Thymus (tissue), 11 donors: Measurements from ENCODE around the gene SNCAIP. TPM values are rescaled to one million over a fixed set of nuclear protein-coding genes. Genes with fewer than 3 reads are reported as not detected.
"Not testable (repeated sequence)": the region's sequence is repeated elsewhere in the genome, so short reads cannot be mapped to it uniquely, and the experiment has no call there.

Experiments used
- DNase-seq, 9 donors: peaks; one replicate each; pipeline ENCODE4 v3.0.0-alpha.2; 2013; ENCODE audit warnings: low spot score in 9 of 9, low read depth in 6 of 9, missing footprints in 1 of 9
- H3K27ac ChIP-seq, 2 donors: one replicate each; pipeline ENCODE4 v1.5.1; 2013; ENCODE audit warnings: control low read depth in 1 of 2, low read depth in 1 of 2, low read length in 1 of 2, mild to moderate bottlenecking in 1 of 2, moderate library complexity in 1 of 2
- H3K27me3 ChIP-seq, 2 donors: one replicate each; pipeline ENCODE4 v1.5.1; 2013; ENCODE audit warnings: low read length in 1 of 2; ENCODE audit not compliant: control insufficient read depth in 2 of 2, insufficient read depth in 1 of 2
- H3K36me3 ChIP-seq, 2 donors: one replicate each; pipeline ENCODE4 v1.5.1; 2013; ENCODE audit warnings: low read length in 1 of 2, mild to moderate bottlenecking in 1 of 2, moderate library complexity in 1 of 2; ENCODE audit not compliant: control insufficient read depth in 2 of 2, insufficient read depth in 2 of 2
- H3K4me1 ChIP-seq, 2 donors: one replicate each; pipeline ENCODE4 v1.5.1; 2013; ENCODE audit warnings: low read length in 2 of 2; ENCODE audit not compliant: control insufficient read depth in 2 of 2, insufficient read depth in 2 of 2
- H3K4me3 ChIP-seq, 2 donors: one replicate each; pipeline ENCODE4 v1.5.1; 2013; ENCODE audit warnings: low read length in 2 of 2, control low read depth in 1 of 2, mild to moderate bottlenecking in 1 of 2
- H3K9me3 ChIP-seq, 2 donors: one replicate each; pipeline ENCODE4 v1.5.1; 2013; ENCODE audit warnings: low read length in 1 of 2, mild to moderate bottlenecking in 1 of 2; ENCODE audit not compliant: control insufficient read depth in 2 of 2, insufficient read depth in 1 of 2
- WGBS: extraction: QIAGEN DNeasy Blood & Tissue Kit; methylation state at CpG from one replicate; pipeline ENCODE4 v1.1.7; 2013; 5-methylcytosine and 5-hydroxymethylcytosine counted together
- polyA plus RNA-seq: library from polyadenylated mRNA; stranded (reverse); fragments of 200-250 nt; gene quantifications from one replicate; pipeline ENCODE4 v1.2.3, GENCODE V29; 2013
- total RNA-seq: library from RNA; stranded (reverse); fragments of 120-200 nt; gene quantifications from one replicate; pipeline ENCODE4 v1.2.4, GENCODE V29; 2013
- donor health status: healthy.

SNCAIP gene
- total and polyA plus RNA-seq, 2 donors: 5.2 to 7.4 TPM

GRCh38 chr5:122350496-122350895 lies 38.5 kb downstream of the SNCAIP start:
- H3K4me3 ChIP-seq: no peak overlapping the region
- DNase-seq: no peak
- 93% methylated on average over 3 of the region's 3 CpGs for WGBS
- no peak overlapping the region for H3K27ac ChIP-seq
- H3K9me3 ChIP-seq: no peaks in the 10 kb centered on the region
- no peaks in the 10 kb centered on the region for H3K36me3 ChIP-seq
- no peaks in the 10 kb centered on the region for H3K27me3 ChIP-seq
- H3K4me1 ChIP-seq: no peaks in the 10 kb centered on the region

- H3K27ac ChIP-seq: no peak overlapping the region
- no peak overlapping the region for H3K4me3 ChIP-seq
- H3K4me1 ChIP-seq: no peaks in the 10 kb centered on the region
- H3K9me3 ChIP-seq: no peaks in the 10 kb centered on the region
- WGBS: 95% methylated on average over 4 of the region's 4 CpGs
- no peaks in the 10 kb centered on the region for H3K27me3 ChIP-seq
- DNase-seq: no peak
- no peaks in the 10 kb centered on the region for H3K36me3 ChIP-seq
Measured at GRCh38 chr5:122351416-122352157, 39.5 kb downstream of the SNCAIP start.

GRCh38 chr5:122352331-122352730 lies 40.3 kb downstream of the SNCAIP start:
- Histone ChIP-seq H3K4me1 (no peaks in the 10 kb centered on the region), H3K9me3 (no peaks in the 10 kb centered on the region), H3K4me3 (no peak overlapping the region), H3K27me3 (no peaks in the 10 kb centered on the region), H3K36me3 (no peaks in the 10 kb centered on the region), H3K27ac (no peak overlapping the region)
- no peak for DNase-seq

GRCh38 chr5:122353361-122353760 lies 41.3 kb downstream of the SNCAIP start:
- 94% methylated on average over 3 of the region's 3 CpGs for WGBS
- not testable (repeated sequence) for DNase-seq

GRCh38 chr5:122354293-122354692 lies 42.3 kb downstream of the SNCAIP start:
- 94% methylated on average over 3 of the region's 3 CpGs for WGBS
- Histone ChIP-seq H3K27me3 (no peaks in the 10 kb centered on the region), H3K27ac (no peak overlapping the region), H3K9me3 (no peaks in the 10 kb centered on the region), H3K4me1 (no peaks in the 10 kb centered on the region), H3K4me3 (no peak overlapping the region), H3K36me3 (no peaks in the 10 kb centered on the region)
- no peak for DNase-seq

More at GRCh38 chr5:122353361-122353760, 41.3 kb downstream of the SNCAIP start:
- not testable (repeated sequence) for H3K4me1 ChIP-seq, H3K36me3 ChIP-seq, H3K4me3 ChIP-seq, H3K27me3 ChIP-seq, H3K27ac ChIP-seq, H3K9me3 ChIP-seq

- no peak overlapping the region for H3K27ac ChIP-seq
- 82% methylated on average over 3 of the region's 3 CpGs for WGBS
Measured at GRCh38 chr5:122355324-122355723, 43.3 kb downstream of the SNCAIP start.

GRCh38 chr5:122356855-122357254 lies 44.8 kb downstream of the SNCAIP start:
- H3K36me3 ChIP-seq: no peaks in the 10 kb centered on the region
- H3K4me1 ChIP-seq: no peaks in the 10 kb centered on the region
- no peak overlapping the region for H3K4me3 ChIP-seq
- no peaks in the 10 kb centered on the region for H3K9me3 ChIP-seq
- no peak overlapping the region for H3K27ac ChIP-seq
- WGBS: 92% methylated on average over 2 of the region's 2 CpGs
- no peak for DNase-seq
- H3K27me3 ChIP-seq: no peaks in the 10 kb centered on the region

More at GRCh38 chr5:122355324-122355723, 43.3 kb downstream of the SNCAIP start:
- no peaks in the 10 kb centered on the region for H3K36me3 ChIP-seq
- no peaks in the 10 kb centered on the region for H3K27me3 ChIP-seq
- no peak for DNase-seq
- no peaks in the 10 kb centered on the region for H3K9me3 ChIP-seq
- no peaks in the 10 kb centered on the region for H3K4me1 ChIP-seq
- no peak overlapping the region for H3K4me3 ChIP-seq

GRCh38 chr5:122358372-122358979 lies 46.4 kb downstream of the SNCAIP start:
- WGBS: 39% methylated on average over 4 of the region's 4 CpGs
- Histone ChIP-seq H3K4me1 (no peaks in the 10 kb centered on the region), H3K9me3 (no peaks in the 10 kb centered on the region), H3K4me3 (no peak overlapping the region), H3K27ac (no peak overlapping the region), H3K36me3 (no peaks in the 10 kb centered on the region), H3K27me3 (no peaks in the 10 kb centered on the region)
- DNase-seq: no peak

GRCh38 chr5:122362361-122362760 lies 50.3 kb downstream of the SNCAIP start:
- Histone ChIP-seq H3K4me1 (no peaks in the 10 kb centered on the region), H3K4me3 (no peak overlapping the region), H3K36me3 (no peaks in the 10 kb centered on the region), H3K27ac (no peak overlapping the region), H3K27me3 (no peaks in the 10 kb centered on the region), H3K9me3 (no peaks in the 10 kb centered on the region)
- no peak for DNase-seq
- WGBS: 94% methylated on average over 4 of the region's 4 CpGs
